Subcutaneous adipose tissue (tissue), 4 donors: ENCODE measurements around the gene MGMT. TPM values are rescaled to one million over a fixed set of nuclear protein-coding genes. Genes with fewer than 3 reads are reported as not detected.

Experiments used
- CTCF ChIP-seq: fragments of 450-650 bp; IDR thresholded peaks from one replicate; pipeline ENCODE4 v1.5.1; 2016; ENCODE audit warnings: low read depth, mild to moderate bottlenecking, control low read depth, antibody characterized with exemption, moderate library complexity
- total RNA-seq, 4 donors: library from RNA; depleted of rRNA; stranded (reverse); fragments of >200 nt; gene quantifications; one replicate each; pipeline ENCODE4 v1.1.0, GENCODE V29; 2016

MGMT gene
- total RNA-seq, 4 donors from 2014 or later, result 27.5 to 74.8 (median 42.2) TPM

- no peak for TF ChIP-seq CTCF
These were observed 314.1 kb downstream of the MGMT start for GRCh38 chr10:129780901-129781795.

- TF ChIP-seq CTCF, result no peak
These were observed 317.2 kb downstream of the MGMT start for GRCh38 chr10:129784291-129784690.

- no peak for TF ChIP-seq CTCF
These were observed 317.9 kb downstream of the MGMT start for GRCh38 chr10:129784891-129785290.

GRCh38 chr10:129785536-129785981 lies 318.5 kb downstream of the MGMT start:
- TF ChIP-seq CTCF, result no peak

GRCh38 chr10:129786216-129786615 lies 319.2 kb downstream of the MGMT start:
- no peak for TF ChIP-seq CTCF

GRCh38 chr10:129787557-129787956 lies 320.5 kb downstream of the MGMT start:
- TF ChIP-seq CTCF, result no peak

- TF ChIP-seq CTCF, result no peak
These were observed 321.2 kb downstream of the MGMT start for GRCh38 chr10:129788215-129788614.
